NCI-H526 treated with DMSO at 0.1 percent for 48 hours (cell line): ENCODE measurements around the gene ZC3H18.

Experiments used
- DNase-seq: peaks from one replicate; lab custom pipeline; 2025; lab: John Stamatoyannopoulos, UW

Gene ZC3H18

GRCh38 chr16:88639231-88640038 lies 69.2 kb downstream of the ZC3H18 start:
- no peak for DNase-seq

DNA sequence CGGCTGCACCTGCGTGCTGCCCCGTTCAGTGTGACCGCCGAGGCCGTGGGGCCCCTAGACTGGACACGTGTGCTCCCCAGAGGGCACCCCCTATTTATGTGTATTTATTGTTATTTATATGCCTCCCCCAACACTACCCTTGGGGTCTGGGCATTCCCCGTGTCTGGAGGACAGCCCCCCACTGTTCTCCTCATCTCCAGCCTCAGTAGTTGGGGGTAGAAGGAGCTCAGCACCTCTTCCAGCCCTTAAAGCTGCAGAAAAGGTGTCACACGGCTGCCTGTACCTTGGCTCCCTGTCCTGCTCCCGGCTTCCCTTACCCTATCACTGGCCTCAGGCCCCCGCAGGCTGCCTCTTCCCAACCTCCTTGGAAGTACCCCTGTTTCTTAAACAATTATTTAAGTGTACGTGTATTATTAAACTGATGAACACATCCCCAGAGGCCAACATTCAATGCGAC lies 69.9 kb downstream of the ZC3H18 start:
- DNase-seq, result no peak

DNA sequence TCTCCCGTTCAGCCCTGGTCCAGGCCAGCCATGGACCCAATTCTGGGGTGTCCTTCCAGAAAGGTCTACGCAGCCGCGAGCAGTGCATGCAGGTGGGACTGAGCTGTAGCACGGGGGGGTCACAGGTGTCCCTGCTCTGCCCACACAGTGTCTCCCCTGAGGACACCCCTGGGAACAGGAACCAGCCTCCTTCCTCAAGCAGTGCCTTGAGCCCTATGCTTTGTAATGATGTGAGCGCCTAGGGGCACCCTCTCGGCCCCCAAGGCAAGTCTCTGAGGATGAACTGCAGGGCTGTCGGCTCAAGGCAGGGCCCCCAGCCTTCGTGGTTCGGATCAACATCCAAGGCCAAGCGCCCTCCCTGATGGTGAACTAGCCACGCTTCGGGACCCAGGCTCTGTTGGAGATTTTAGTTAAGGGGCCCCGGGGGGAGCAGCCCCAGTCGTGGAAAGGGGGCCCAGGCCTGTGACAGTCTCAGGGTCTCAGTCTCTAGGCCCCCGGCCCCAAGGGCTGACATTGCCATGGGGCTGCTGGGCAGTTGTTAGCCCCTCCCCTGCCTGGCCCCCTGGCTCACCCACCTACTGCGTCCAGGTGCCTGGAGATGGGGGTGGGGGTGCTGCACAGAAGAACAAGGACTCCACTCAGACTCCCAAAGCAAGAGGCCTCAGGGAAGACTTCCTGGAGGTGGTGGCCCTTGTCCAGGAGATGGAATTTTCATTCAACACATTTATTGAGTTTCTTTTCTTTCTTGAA lies 70.5 kb downstream of the ZC3H18 start:
- DNase-seq, result no peak

DNA sequence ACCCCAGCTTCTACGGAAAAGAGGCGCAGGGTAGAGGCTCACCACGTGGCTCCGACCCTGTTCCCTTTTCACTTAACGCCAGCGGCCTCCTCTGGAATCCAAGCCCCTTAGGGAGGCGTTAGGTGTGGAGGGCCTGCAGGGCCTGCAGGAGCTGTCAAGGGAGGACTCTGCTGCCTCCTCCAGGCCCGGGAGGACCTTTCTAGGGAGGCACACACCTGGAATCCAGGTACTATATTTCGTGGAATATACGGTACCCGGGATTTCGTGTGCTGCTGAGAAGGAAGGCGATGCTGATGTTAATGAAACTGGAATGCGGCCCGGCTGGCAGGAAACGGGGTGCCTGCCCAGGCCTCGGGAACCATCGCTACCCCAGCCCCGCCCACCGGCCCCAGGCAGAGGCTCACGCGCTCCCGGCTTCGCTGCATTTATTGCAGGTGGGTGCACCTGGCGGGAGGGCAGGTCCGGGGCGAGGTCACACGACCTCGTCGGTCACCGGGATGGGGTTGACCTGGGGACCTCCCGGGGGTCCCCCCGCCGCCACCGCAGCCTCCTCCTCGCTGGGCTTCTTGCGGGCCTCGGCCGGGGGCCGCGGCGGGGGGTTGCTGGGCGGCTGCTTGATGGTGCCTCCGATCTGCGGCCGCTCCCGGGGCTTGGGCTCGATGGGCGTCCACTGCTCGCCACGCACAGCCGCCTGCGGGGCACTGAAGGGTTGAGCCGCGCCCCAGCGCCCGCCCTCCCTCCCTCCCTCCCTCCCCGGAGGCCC lies 72.9 kb downstream of the ZC3H18 start:
- DNase-seq, result no peak

- no peak for DNase-seq
Observed at GRCh38 chr16:88643644-88643932, 73.4 kb downstream of the ZC3H18 start.

DNA sequence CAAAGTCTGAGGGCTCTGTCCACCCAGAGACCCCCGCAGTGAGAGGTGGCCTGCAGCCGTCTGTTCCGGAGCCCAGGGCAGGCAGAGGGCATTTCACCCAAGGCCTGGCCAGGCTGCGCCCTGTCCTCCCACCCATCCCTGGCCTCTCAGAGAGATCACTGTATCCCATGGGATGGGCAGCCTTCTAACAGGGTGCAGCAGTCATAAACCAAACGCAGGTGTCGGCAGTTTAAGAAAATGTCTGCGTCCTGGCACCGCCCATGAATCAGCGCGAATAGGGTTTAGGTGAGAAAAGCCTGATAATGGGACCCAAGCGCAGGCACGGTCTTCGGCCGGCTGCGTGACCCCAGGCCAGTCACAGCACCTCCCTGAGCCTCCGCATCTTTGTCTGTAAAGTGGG lies 75.3 kb downstream of the ZC3H18 start:
- no peak for DNase-seq

DNA sequence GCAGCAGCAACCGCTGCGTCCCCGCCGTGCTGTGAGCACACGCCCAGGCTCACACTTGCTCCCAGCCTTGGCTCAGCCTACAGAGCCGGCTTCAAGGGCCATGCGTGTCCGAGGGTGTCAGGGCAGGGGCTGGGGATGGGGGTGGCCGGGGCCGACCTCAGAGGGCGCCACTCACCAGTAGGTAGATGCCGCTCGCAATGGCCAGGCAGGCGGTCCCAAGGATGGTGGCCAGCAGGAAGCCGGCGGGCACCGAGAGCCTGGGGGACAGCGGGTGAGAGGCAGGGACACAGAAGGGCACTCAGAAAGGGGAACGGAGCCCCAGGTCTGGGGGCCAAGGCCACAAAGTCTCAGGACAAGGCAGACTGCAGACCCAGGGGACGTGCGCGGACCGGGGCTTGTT lies 75.7 kb downstream of the ZC3H18 start:
- no peak for DNase-seq

DNA sequence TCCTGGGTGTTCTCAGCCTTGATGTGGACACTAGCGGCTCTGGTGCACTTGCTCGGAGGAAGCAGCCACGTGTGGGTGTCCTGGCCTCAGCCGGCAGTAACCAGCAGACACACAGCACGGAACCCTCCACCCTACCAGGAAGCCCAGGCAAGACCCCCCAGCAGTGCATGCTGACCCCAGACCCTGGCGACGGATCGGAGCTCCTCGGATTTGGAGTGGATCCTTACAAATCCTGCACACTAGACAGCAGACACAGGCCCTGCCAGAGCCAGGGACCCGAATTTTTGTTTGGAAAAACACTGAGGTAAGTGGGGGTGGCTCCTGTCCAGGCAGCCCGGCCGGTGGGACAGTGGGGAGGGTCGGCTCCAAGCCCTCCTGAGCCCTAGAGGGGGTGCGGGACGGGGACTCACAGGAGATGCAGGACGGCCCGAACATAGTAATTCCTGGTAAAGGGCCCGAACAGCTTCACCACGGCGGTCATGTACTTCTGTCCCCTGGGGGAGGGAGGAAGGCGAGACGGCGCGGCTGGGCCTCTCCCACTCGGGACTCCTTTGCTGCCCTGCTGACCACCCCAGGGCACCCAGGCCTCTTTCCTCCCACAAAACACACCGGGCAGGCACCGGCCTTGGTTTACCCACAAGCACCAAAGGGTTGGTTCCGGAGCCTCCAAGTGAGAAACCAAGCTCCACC lies 76.3 kb downstream of the ZC3H18 start:
- DNase-seq, result no peak

DNA sequence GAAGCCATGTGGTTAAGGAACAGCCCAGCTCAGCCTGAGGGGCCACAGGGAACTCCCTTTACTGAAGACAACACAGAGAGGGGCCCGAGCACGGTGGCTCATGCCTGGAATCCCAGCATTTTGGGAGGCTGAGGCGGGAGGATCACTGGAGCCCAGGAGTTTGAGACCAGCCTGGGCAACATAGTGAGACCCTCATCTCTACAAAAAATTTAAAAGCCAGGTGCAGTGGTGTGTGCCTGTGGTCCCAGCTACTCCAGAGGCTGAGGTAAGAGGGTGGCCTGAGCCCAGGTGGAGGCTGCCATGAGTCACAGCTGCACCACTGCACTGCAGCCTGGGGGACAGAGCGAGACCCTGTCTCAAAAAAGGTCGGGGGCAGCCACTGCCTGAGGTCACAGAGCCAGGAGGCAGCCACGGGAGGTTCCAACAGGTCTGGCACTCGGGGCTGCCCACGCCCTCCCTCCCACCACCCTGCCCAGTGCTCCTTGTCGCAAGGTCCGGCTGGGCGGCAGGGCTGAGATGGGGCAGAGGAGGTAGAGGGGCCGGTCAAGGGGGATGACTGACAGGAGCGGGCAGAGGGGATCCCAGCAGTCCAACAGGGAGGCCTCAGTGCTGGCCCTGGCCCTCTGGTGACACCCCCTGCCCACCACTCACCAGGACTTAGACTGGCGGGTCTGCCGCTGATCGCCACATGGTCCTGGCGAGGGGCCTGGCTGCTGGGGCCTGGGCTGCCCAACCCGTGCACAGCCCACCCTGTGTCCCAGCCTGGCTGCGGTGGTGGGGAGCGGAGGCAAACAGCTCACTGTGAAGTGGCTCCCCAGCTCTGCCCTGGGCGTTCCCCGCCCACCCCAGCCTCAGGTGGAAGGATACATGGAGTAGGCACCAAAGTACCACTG lies 77.2 kb downstream of the ZC3H18 start:
- no peak for DNase-seq

DNA sequence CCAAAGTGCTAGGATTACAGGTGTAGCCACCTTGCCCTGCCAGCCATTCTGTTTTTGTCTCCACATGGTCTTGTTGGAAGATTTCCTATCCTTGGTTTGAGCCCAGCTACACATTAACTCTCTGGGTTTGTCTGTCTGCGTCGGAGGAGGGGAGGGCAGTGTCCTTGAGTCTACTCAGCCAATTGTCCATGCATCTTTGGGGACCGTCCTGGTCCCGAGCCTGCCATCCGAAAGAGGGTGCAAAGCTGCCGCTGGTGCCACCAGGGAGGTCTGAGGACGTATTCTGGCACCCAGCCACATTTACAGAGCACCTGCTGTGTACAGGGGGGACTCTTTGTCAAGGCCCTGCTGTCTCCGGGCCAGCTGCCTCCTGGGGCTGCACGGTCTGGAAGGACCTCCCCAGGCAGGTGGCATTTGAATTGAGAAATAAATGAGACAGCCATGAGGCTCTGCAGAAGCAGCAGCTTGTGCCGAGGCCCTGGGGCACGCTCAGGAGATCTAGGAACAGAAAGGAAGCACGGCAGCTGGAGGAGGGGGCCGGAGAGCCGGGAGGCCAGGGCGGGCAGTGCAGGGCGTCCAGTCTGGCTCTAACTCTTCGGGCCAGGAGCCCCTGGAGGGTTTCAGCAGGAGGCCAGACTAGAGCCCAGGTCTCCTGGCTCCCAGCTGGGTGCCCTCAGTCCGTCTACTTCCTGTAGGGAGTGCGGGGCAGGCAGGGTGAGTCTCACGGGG lies 79.2 kb downstream of the ZC3H18 start:
- DNase-seq, result no peak

DNA sequence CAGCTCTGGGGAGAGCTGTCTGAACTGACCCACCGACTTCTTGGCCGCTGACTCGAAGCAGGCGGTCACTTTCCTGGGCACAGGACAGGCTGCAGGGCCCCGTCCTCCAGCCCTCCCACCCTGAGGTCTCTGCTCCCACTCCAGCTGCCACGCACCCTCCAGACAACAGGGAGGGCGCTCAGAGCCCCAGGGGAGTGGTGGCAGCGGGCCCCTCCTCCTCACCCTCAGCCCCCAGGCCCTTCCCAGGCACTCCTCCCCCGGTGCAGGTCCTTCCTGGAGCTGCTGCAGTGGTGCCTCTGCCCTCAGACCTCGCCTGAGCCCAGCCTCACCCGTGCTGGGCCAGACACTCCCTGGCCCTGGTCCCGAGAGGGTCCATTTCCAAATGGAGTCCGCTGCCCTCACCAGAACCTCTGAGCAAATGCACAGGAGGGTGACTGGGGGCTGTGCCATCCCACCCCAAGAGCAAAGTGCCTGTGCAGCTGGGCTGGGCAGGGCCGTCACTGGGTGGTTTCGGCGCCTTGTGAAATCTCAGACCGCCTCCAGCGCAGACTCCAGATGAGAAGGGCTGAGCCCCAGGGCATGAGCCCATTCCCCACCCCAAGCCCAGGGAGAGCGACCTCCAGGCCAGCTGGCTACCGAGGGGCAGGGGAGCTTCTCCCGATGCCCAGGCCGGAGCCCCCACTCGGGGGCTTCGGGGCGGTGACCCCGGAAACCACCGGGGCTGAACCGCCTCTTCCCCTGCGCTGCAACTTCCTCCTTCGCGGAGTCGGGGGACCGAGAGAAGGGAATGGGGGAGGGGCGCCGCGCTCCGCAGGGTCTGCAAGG lies 79.9 kb downstream of the ZC3H18 start:
- DNase-seq, result no peak

- DNase-seq, result no peak
Observed at GRCh38 chr16:88650749-88651275, 80.6 kb downstream of the ZC3H18 start, which contains the start of gene CYBA. TSS of gene CYBA (minus strand) at chr16:88651053. CDS start at chr16:88651013, 40 bp downstream.

GRCh38 chr16:88651276-88651988 lies 81.2 kb downstream of the ZC3H18 start:
- DNase-seq, result no peak

GRCh38 chr16:88651989-88652761 lies 82.0 kb downstream of the ZC3H18 start:
- DNase-seq, result no peak

DNA sequence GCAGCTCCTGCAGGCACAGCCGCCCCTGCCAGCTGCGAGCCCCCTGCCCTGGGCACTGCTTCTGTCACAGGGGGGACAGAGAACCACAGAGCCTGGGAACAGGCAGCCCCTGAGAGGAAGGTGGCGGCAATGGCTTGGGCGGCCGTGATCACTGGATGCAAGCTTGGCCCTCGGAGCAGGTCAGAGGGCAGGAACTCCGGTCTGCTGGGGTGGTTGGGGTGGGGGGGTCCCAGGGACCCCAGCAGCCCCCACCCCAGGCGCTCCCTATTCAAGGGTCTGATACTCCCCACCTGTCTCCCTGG lies 82.5 kb downstream of the ZC3H18 start:
- DNase-seq, result no peak

- no peak for DNase-seq
Observed at GRCh38 chr16:88653101-88653500, 82.9 kb downstream of the ZC3H18 start.

GRCh38 chr16:88653596-88654362 lies 83.6 kb downstream of the ZC3H18 start:
- DNase-seq, result no peak
